Ovary (tissue), 9 donors: Measurements from ENCODE around the gene THAP8. TPM values are rescaled to one million over a fixed set of nuclear protein-coding genes. Genes with fewer than 3 reads are reported as not detected.

Experiments used
- DNase-seq, 5 donors: peaks; one replicate each; pipeline ENCODE4 v3.0.0-alpha.2; 2019 to 2020
- H3K27ac ChIP-seq, 2 donors: fragments of 200-600 bp; one replicate each; pipeline versions ENCODE4 v1.5.1 to v1.8.0; 2019 to 2022
- H3K27me3 ChIP-seq: fragments of 200-600 bp; one replicate; pipeline ENCODE4 v1.8.0; 2022
- H3K36me3 ChIP-seq: fragments of 200-600 bp; sonication (generic); one replicate; pipeline ENCODE4 v1.5.1; 2019
- H3K4me1 ChIP-seq: one replicate; pipeline ENCODE4 v1.8.1; 2013; ENCODE audit warnings: mild to moderate bottlenecking, moderate library complexity; ENCODE audit not compliant: insufficient read depth
- H3K4me3 ChIP-seq: fragments of 200-600 bp; sonication (generic); one replicate; pipeline ENCODE4 v1.5.1; 2017
- H3K9me3 ChIP-seq, 2 donors: fragments of 200-600 bp in 1 of 2; sonication (generic) in 1 of 2; one replicate each; pipeline versions ENCODE4 v1.5.1 to v1.8.1; 2013 to 2019; ENCODE audit warnings: mild to moderate bottlenecking in 1 of 2, moderate library complexity in 1 of 2
- EP300 ChIP-seq: sonication (generic); formaldehyde crosslinking; IDR thresholded peaks from one replicate; pipeline ENCODE4 v1.6.1; 2017; ENCODE audit warnings: antibody characterized with exemption
- POLR2A ChIP-seq: fragments of 450-650 bp; IDR thresholded peaks from one replicate; pipeline ENCODE4 v1.6.1; 2017; ENCODE audit warnings: antibody characterized with exemption, mild to moderate bottlenecking, moderate library complexity
- WGBS, 3 donors: extraction: QIAGEN DNeasy Blood & Tissue Kit in 1 of 3; methylation state at CpG; one replicate each; pipeline versions ENCODE4 v1.1.5 to v1.1.7; 2013 to 2017; 5-methylcytosine and 5-hydroxymethylcytosine counted together
- intact Hi-C, 4 donors: fragments of 100-400 bp; cut with DNase I; formaldehyde crosslinking; loops; one replicate each; pipeline versions ENCODE4 v1.11.0 to v1.15.1; 2022 to 2023
- polyA plus RNA-seq, 2 donors: library from polyadenylated mRNA; stranded (reverse); fragments of 200-250 nt in 1 of 2; fragments of 350-450 nt in 1 of 2; fragmentation: Illumina TruSeq in 1 of 2; extraction: RNeasy Lipid Tissue Mini Kit (QIAGEN cat#74804) in 1 of 2; gene quantifications; one replicate each; pipeline ENCODE4 v1.2.3, GENCODE V29; 2013 to 2014
- total RNA-seq, 7 donors: library from RNA; depleted of rRNA in 2 of 7; stranded (reverse); fragments of >200 nt in 2 of 7; fragmentation: NEBNext Ultra II Directional in 3 of 7; extraction: Animal tissue kit (Norgen Biotek cat#: 25700) in 3 of 7; gene quantifications; one replicate each; pipeline versions ENCODE4 v1.1.0 to v1.2.4, GENCODE V29; 2016 to 2023
- TF ChIP-seq, protein P1 (sequence below), 3 donors: fragments of 450-650 bp in 2 of 3; fragments of 200-600 bp in 1 of 3; IDR thresholded peaks; one replicate each; pipeline versions ENCODE4 v1.5.1 to v1.8.0; 2016 to 2022; ENCODE audit warnings: antibody characterized with exemption in 3 of 3, mild to moderate bottlenecking in 1 of 3
- donor health status: DM: no; HTN: no; CAD: no; lungs with moderate emphysema.
- donor health status: DM: no; HTN: no; CAD: no.
- donor health status: Bipolar disorder and iron deficiency.
- donor health status: DM: yes; HTN: yes; CAD: no.
- donor health status: DM: no; HTN: no; CAD: no.
- donor health status: DM: yes; HTN: yes; CAD: no.

The THAP8 gene
- total and polyA plus RNA-seq, 9 donors, result 1.9 to 7.9 (median 6.4) TPM

GRCh38 chr19:36099166-36099785 is 45.2 kb upstream of the THAP8 start:
- no peak overlapping the region for H3K4me3 ChIP-seq
- DNase-seq, result no peak
- no peaks in the 10 kb centered on the region for H3K4me1 ChIP-seq
- WGBS, 3 donors, result 82 to 86% (median 84%) methylated on average over 18 to 19 of the region's 19 CpGs
- no peak for TF ChIP-seq POLR2A
- TF ChIP-seq, protein P1, sequence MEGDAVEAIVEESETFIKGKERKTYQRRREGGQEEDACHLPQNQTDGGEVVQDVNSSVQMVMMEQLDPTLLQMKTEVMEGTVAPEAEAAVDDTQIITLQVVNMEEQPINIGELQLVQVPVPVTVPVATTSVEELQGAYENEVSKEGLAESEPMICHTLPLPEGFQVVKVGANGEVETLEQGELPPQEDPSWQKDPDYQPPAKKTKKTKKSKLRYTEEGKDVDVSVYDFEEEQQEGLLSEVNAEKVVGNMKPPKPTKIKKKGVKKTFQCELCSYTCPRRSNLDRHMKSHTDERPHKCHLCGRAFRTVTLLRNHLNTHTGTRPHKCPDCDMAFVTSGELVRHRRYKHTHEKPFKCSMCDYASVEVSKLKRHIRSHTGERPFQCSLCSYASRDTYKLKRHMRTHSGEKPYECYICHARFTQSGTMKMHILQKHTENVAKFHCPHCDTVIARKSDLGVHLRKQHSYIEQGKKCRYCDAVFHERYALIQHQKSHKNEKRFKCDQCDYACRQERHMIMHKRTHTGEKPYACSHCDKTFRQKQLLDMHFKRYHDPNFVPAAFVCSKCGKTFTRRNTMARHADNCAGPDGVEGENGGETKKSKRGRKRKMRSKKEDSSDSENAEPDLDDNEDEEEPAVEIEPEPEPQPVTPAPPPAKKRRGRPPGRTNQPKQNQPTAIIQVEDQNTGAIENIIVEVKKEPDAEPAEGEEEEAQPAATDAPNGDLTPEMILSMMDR (IDR thresholded peaks at IDR 0.05), result no peak
- TF ChIP-seq EP300, result no peak
- no peak overlapping the region for H3K27ac ChIP-seq
- H3K9me3 ChIP-seq, result no peaks in the 10 kb centered on the region
- intact Hi-C loops, result no loop called here
- H3K36me3 ChIP-seq, result no peaks in the 10 kb centered on the region
- no peaks in the 10 kb centered on the region for H3K27me3 ChIP-seq

DNA sequence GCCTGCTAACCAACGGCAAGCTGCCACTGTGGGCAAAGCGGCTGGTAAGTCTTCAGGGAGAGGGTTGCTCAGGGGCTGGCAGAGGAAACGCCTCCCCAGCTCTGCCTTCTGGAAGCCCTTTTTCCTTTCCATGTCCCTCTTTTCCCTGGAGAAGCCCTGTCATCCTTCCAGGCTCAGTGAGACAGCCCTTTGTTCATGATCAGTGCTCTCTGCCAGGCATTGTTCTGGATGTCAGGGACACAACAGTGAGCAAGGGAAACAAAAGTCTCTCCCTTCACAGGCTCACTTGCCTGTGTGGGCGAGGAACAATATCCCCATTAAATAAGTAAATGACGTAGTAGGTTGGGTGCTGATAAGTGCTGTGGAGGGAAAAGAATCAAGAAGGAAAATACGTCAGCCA is 43.0 kb upstream of the THAP8 start:
- intact Hi-C loops, result no loop called here
- H3K27me3 ChIP-seq, result no peaks in the 10 kb centered on the region
- 84 to 92% (median 90%) methylated on average over 6 of the region's 6 CpGs for WGBS, 3 donors
- H3K4me1 ChIP-seq, result no peaks in the 10 kb centered on the region
- TF ChIP-seq POLR2A, result no peak
- TF ChIP-seq EP300, result no peak
- TF ChIP-seq, protein P1 (IDR thresholded peaks at IDR 0.05), result no peak
- H3K9me3 ChIP-seq, result no peaks in the 10 kb centered on the region
- H3K36me3 ChIP-seq, result no peaks in the 10 kb centered on the region
- no peak overlapping the region for H3K4me3 ChIP-seq
- no peak overlapping the region for H3K27ac ChIP-seq
- no peak for DNase-seq

- DNase-seq, result no peak
- no peak for TF ChIP-seq EP300
- WGBS, 3 donors, result 42 to 70% (median 52%) methylated on average over 6 of the region's 6 CpGs
- H3K4me3 ChIP-seq, result no peak overlapping the region
- intact Hi-C loops, result no loop called here
- H3K4me1 ChIP-seq, result no peaks in the 10 kb centered on the region
- H3K27ac ChIP-seq, result no peak overlapping the region
- no peaks in the 10 kb centered on the region for H3K9me3 ChIP-seq
- H3K36me3 ChIP-seq, result no peaks in the 10 kb centered on the region
- no peaks in the 10 kb centered on the region for H3K27me3 ChIP-seq
These were observed 39.6 kb upstream of the THAP8 start for GRCh38 chr19:36093687-36094086.

- no peak overlapping the region for H3K4me3 ChIP-seq
- no peak overlapping the region for H3K27ac ChIP-seq
- H3K9me3 ChIP-seq, result no peaks in the 10 kb centered on the region
- H3K27me3 ChIP-seq, result no peaks in the 10 kb centered on the region
- intact Hi-C loops, result no loop called here
- TF ChIP-seq, protein P1 (IDR thresholded peaks at IDR 0.05), result no peak
- TF ChIP-seq EP300 (no peak), POLR2A (no peak)
- 14 to 25% (median 19%) methylated on average over 5 of the region's 5 CpGs for WGBS, 3 donors
- no peaks in the 10 kb centered on the region for H3K36me3 ChIP-seq
- no peaks in the 10 kb centered on the region for H3K4me1 ChIP-seq
- no peak for DNase-seq
These were observed 39.1 kb upstream of the THAP8 start for GRCh38 chr19:36093146-36093662.

GRCh38 chr19:36092566-36092965 is 38.5 kb upstream of the THAP8 start:
- WGBS, 3 donors, result 84 to 93% (median 89%) methylated on average over 4 to 7 of the region's 7 CpGs
- no peaks in the 10 kb centered on the region for H3K36me3 ChIP-seq
- no peak overlapping the region for H3K27ac ChIP-seq
- intact Hi-C loops, result no loop called here
- TF ChIP-seq, protein P1 (IDR thresholded peaks at IDR 0.05), result no peak
- TF ChIP-seq POLR2A, result no peak
- no peak for TF ChIP-seq EP300
- no peaks in the 10 kb centered on the region for H3K9me3 ChIP-seq
- no peak overlapping the region for H3K4me3 ChIP-seq
- no peak for DNase-seq
- H3K4me1 ChIP-seq, result no peaks in the 10 kb centered on the region
- H3K27me3 ChIP-seq, result no peaks in the 10 kb centered on the region
